Fibroblast of mammary gland (primary cell): ENCODE measurements around the gene TNPO1.

Source experiments
- DNase-seq: peaks from one replicate; pipeline ENCODE4 v3.0.0-alpha.2; 2010; ENCODE audit warnings: low read depth
- H3K4me3 ChIP-seq: 2 replicates; pipeline ENCODE4 v1.5.1; 2011; ENCODE audit warnings: low read depth, mild to moderate bottlenecking, low read length, moderate library complexity; ENCODE audit not compliant: control insufficient read depth
- CTCF ChIP-seq: conservative IDR thresholded peaks from 2 replicates; pipeline ENCODE4 v1.5.1; 2011; ENCODE audit warnings: low read depth, low read length, inconsistent platforms; ENCODE audit not compliant: control insufficient read depth, insufficient read depth

Gene TNPO1

GRCh38 chr5:72831685-72832084, 15.2 kb downstream of the TNPO1 start:
- no peak for TF ChIP-seq CTCF
- no peak overlapping the region for H3K4me3 ChIP-seq
- no peak for DNase-seq

GRCh38 chr5:72834924-72835323, 18.5 kb downstream of the TNPO1 start:
- H3K4me3 ChIP-seq = no peak overlapping the region
- no peak for DNase-seq
- TF ChIP-seq CTCF = no peak

GRCh38 chr5:72835633-72836032, 19.2 kb downstream of the TNPO1 start:
- H3K4me3 ChIP-seq = no peak overlapping the region
- no peak for DNase-seq
- no peak for TF ChIP-seq CTCF

GRCh38 chr5:72836810-72837209, 20.3 kb downstream of the TNPO1 start:
- H3K4me3 ChIP-seq = no peak overlapping the region
- no peak for DNase-seq
- TF ChIP-seq CTCF = no peak

- no peak overlapping the region for H3K4me3 ChIP-seq
- no peak for TF ChIP-seq CTCF
- DNase-seq = peak; percentile 42
Observed at GRCh38 chr5:72837524-72838096, 21.1 kb downstream of the TNPO1 start.

- no peak overlapping the region for H3K4me3 ChIP-seq
- TF ChIP-seq CTCF = no peak
- no peak for DNase-seq
Observed at GRCh38 chr5:72840041-72840440, 23.6 kb downstream of the TNPO1 start.
